Keratinocyte (primary cell): ENCODE data around the gene AHCYL2. TPM values are rescaled to one million over a fixed set of nuclear protein-coding genes. Genes with fewer than 3 reads are reported as not detected.

Source experiments
- DNase-seq: peaks from one replicate; pipeline ENCODE4 v3.0.0-alpha.2; 2011; ENCODE audit warnings: low read depth, missing footprints, low spot score
- FAIRE-seq: peaks from 2 replicates; lab custom pipeline; 2011; peaks lifted over from hg19 to GRCh38; lab: Jason Lieb, UNC
- H2AFZ ChIP-seq: 2 replicates; pipeline ENCODE4 v1.6.0; 2012; ENCODE audit warnings: low read length, control low read depth, inconsistent platforms; ENCODE audit not compliant: control insufficient read depth
- H3K27ac ChIP-seq: 2 replicates; pipeline ENCODE4 v1.5.1; 2011; ENCODE audit warnings: low read length; ENCODE audit not compliant: control insufficient read depth, insufficient read depth
- H3K27me3 ChIP-seq: 3 replicates; pipeline ENCODE4 v1.6.0; 2011; ENCODE audit warnings: low read length; ENCODE audit not compliant: control insufficient read depth, insufficient read depth; ENCODE audit errors: extremely low read depth
- H3K36me3 ChIP-seq, 2 experiments: 2 replicates in 1 of 2; 3 replicates in 1 of 2; pipeline ENCODE4 v1.5.1; 2011; ENCODE audit warnings: low read length in 2 of 2, mild to moderate bottlenecking in 1 of 2; ENCODE audit not compliant: control insufficient read depth in 2 of 2, insufficient read depth in 2 of 2; ENCODE audit errors: extremely low read depth in 1 of 2
- H3K4me1 ChIP-seq: 3 replicates; pipeline ENCODE4 v1.5.1; 2011; ENCODE audit warnings: low read length; ENCODE audit not compliant: control insufficient read depth, insufficient read depth; ENCODE audit errors: extremely low read depth
- H3K4me2 ChIP-seq: 3 replicates; pipeline ENCODE4 v1.6.0; 2011; ENCODE audit warnings: low read depth, low read length; ENCODE audit not compliant: control insufficient read depth, insufficient read depth; ENCODE audit errors: extremely low read depth
- H3K4me3 ChIP-seq, 3 experiments: fragments of 200-600 bp in 1 of 3; sonication (generic) in 1 of 3; 2 replicates in 2 of 3; 3 replicates in 1 of 3; pipeline ENCODE4 v1.5.1; 2011 to 2016; ENCODE audit warnings: low read length in 3 of 3, mild to moderate bottlenecking in 3 of 3, control low read depth in 2 of 3, inconsistent platforms in 1 of 3, low read depth in 1 of 3, mixed read lengths in 1 of 3, mixed run types in 1 of 3, moderate library complexity in 1 of 3; ENCODE audit not compliant: control insufficient read depth in 2 of 3, insufficient read depth in 2 of 3; ENCODE audit errors: extremely low read depth in 1 of 3
- H3K79me2 ChIP-seq: 2 replicates; pipeline ENCODE4 v1.6.0; 2012; ENCODE audit warnings: low read length; ENCODE audit not compliant: control insufficient read depth, insufficient read depth
- H3K9ac ChIP-seq: 3 replicates; pipeline ENCODE4 v1.6.0; 2011; ENCODE audit warnings: low read length; ENCODE audit not compliant: control insufficient read depth, insufficient read depth; ENCODE audit errors: extremely low read depth
- H3K9me1 ChIP-seq: 3 replicates; pipeline ENCODE4 v1.6.0; 2011; ENCODE audit warnings: low read length; ENCODE audit not compliant: control insufficient read depth, insufficient read depth; ENCODE audit errors: extremely low read depth
- H3K9me3 ChIP-seq: 2 replicates; pipeline ENCODE4 v1.5.1; 2012; ENCODE audit warnings: low read depth, low read length; ENCODE audit not compliant: control insufficient read depth
- H4K20me1 ChIP-seq: 3 replicates; pipeline ENCODE4 v1.6.0; 2011; ENCODE audit warnings: low read length; ENCODE audit not compliant: control insufficient read depth, insufficient read depth; ENCODE audit errors: extremely low read depth
- CTCF ChIP-seq, 3 experiments: IDR thresholded peaks in 1 of 3; conservative IDR thresholded peaks in 1 of 3; optimal IDR thresholded peaks in 1 of 3; 2 replicates in 2 of 3; 3 replicates in 1 of 3; pipeline versions ENCODE3 to v1.5.1; 2011; ENCODE audit warnings: low read length in 3 of 3, mild to moderate bottlenecking in 3 of 3, moderate library complexity in 2 of 3, control low read depth in 1 of 3, inconsistent platforms in 1 of 3; ENCODE audit not compliant: insufficient read depth in 2 of 3; ENCODE audit errors: extremely low read depth in 1 of 3
- EZH2 ChIP-seq: IDR thresholded peaks from one replicate; pipeline ENCODE4 v1.6.1; 2012; ENCODE audit warnings: inconsistent platforms, mild to moderate bottlenecking, low read length, moderate library complexity
- dilution Hi-C: fragments of 300-500 bp; cut with MboI; formaldehyde crosslinking; loops from one replicate; pipeline ENCODE4 v1.7.0; 2020; ENCODE audit warnings: low sequenced_read_pairs; ENCODE audit not compliant: extremely low pct_ligation_motif_present
- polyA plus RNA-seq, 5 experiments: library from polyadenylated mRNA; depleted of rRNA in 3 of 5; stranded (reverse) in 3 of 5; stranded (forward) in 1 of 5; unstranded in 1 of 5; fragments of >200 nt; gene quantifications; 1 replicate in 1 of 5; 2 replicates in 3 of 5; 3 replicates in 1 of 5; pipeline versions ENCODE4 v1.2.1 to v1.2.3, GENCODE V29; 2011 to 2012; ENCODE audit warnings: missing spikeins in 2 of 5, low read depth in 1 of 5, low replicate concordance in 1 of 5

AHCYL2 gene
- polyA plus RNA-seq, 1 donor (not counting 4 experiments of a cell fraction or from before 2014, with no cell fraction given) = 32.8 TPM

GRCh38 chr7:129240119-129240820 is 15.4 kb downstream of the AHCYL2 start:
- no peaks in the 10 kb centered on the region for H3K9me3 ChIP-seq
- no peak for TF ChIP-seq CTCF (optimal IDR thresholded peaks at IDR 0.05 in 1 of 3, IDR thresholded peaks at IDR 0.05 in 1 of 3, conservative IDR thresholded peaks at IDR 0.05 in 1 of 3; ENCODE audit: extremely low read depth in 1 of 3, insufficient read depth in 2 of 3, low read length in 3 of 3)
- no peak for TF ChIP-seq EZH2
- H3K4me2 ChIP-seq = no peak overlapping the region
- FAIRE-seq (no peak), DNase-seq (no peak)
- no peaks in the 10 kb centered on the region for H3K36me3 ChIP-seq
- no peak overlapping the region for H3K9ac ChIP-seq
- no peak overlapping the region for H3K27ac ChIP-seq
- no peak overlapping the region for H2AFZ ChIP-seq
- H3K79me2 ChIP-seq = peaks cover 5% of the 10 kb centered on the region
- no peaks in the 10 kb centered on the region for H4K20me1 ChIP-seq
- no peaks in the 10 kb centered on the region for H3K27me3 ChIP-seq
- H3K4me3 ChIP-seq = no peak overlapping the region
- dilution Hi-C loops = no loop called here
- no peaks in the 10 kb centered on the region for H3K9me1 ChIP-seq
- peaks cover 17% of the 10 kb centered on the region for H3K4me1 ChIP-seq

- Histone ChIP-seq H3K9me1 (no peaks in the 10 kb centered on the region), H3K27me3 (no peaks in the 10 kb centered on the region), H2AFZ (no peak overlapping the region), H3K9me3 (no peaks in the 10 kb centered on the region), H3K9ac (no peak overlapping the region), H3K79me2 (peaks cover 15% of the 10 kb centered on the region), H3K27ac (no peak overlapping the region), H3K36me3 (no peaks in the 10 kb centered on the region), H4K20me1 (no peaks in the 10 kb centered on the region), H3K4me2 (no peak overlapping the region), H3K4me3 (no peak overlapping the region), H3K4me1 (peaks cover 4% of the 10 kb centered on the region)
- no peak for TF ChIP-seq CTCF (optimal IDR thresholded peaks at IDR 0.05 in 1 of 3, IDR thresholded peaks at IDR 0.05 in 1 of 3, conservative IDR thresholded peaks at IDR 0.05 in 1 of 3; ENCODE audit: extremely low read depth in 1 of 3, insufficient read depth in 2 of 3, low read length in 3 of 3)
- TF ChIP-seq EZH2 = no peak
- dilution Hi-C loops = no loop called here
- FAIRE-seq (no peak), DNase-seq (no peak)
Observed at GRCh38 chr7:129244220-129244619, 19.4 kb downstream of the AHCYL2 start.
